HCT116 (cell line): ENCODE data around the gene IMPG1. TPM values are rescaled to one million over a fixed set of nuclear protein-coding genes. Genes with fewer than 3 reads are reported as not detected.

Source experiments
- ATAC-seq: fragments of 200-7000 bp; cut with Tn5 transposase; 2 replicates; pipeline ENCODE4 v1.9.1; 2020; ENCODE audit warnings: mild to moderate bottlenecking, moderate library complexity
- BruUV-seq: library from RNA; stranded (reverse); fragments of 400-500 nt; replicated peaks from 2 replicates; lab custom pipeline; 2021; lab: Mats Ljungman, UMichigan
- CTCF ChIA-PET: fragments of 300-600 bp; sonication (Branson Sonifier 250); formaldehyde crosslinking; loops from one replicate; lab custom pipeline; 2021; ENCODE audit warnings: antibody characterized with exemption; lab: Charles Lee
- POLR2A ChIA-PET: fragments of 300-600, 350-600 bp; sonication (Branson Sonifier 250); formaldehyde crosslinking; loops from one replicate; lab custom pipeline; 2021; ENCODE audit warnings: antibody characterized with exemption; lab: Charles Lee
- RAD21 ChIA-PET, 2 experiments: fragments of 300-600 bp; sonication (Branson Sonifier 250); formaldehyde crosslinking; loops; one replicate each; lab custom pipeline; 2023; ENCODE audit warnings: low total read pairs in 2 of 2; ENCODE audit not compliant: uncharacterized antibody in 2 of 2, unreplicated experiment in 2 of 2, low non-redundant PET in 1 of 2; lab: Charles Lee
- DNase-seq: peaks from one replicate; pipeline ENCODE4 v3.0.0-alpha.2; 2010; ENCODE audit warnings: low read depth, low spot score
- H2AFZ ChIP-seq: fragments of 200-600 bp; shearing (Covaris generic), sonication (generic); 2 replicates; pipeline ENCODE4 v1.6.1; 2017; ENCODE audit warnings: low read depth, mixed run types, mixed read lengths, antibody characterized with exemption, low read length; ENCODE audit not compliant: poor library complexity, severe bottlenecking
- H3K27ac ChIP-seq: 2 replicates; pipeline ENCODE4 v1.5.1; 2012; ENCODE audit warnings: low read depth, low read length
- H3K27me3 ChIP-seq: fragments of 200-600 bp; sonication (generic); 2 replicates; pipeline ENCODE4 v1.6.1; 2016; ENCODE audit warnings: mixed run types, low read length, mixed read lengths; ENCODE audit not compliant: insufficient read depth
- H3K36me3 ChIP-seq, 2 experiments: fragments of 200-500 bp in 1 of 2; fragments of 200-600 bp in 1 of 2; sonication (Bioruptor generic) in 1 of 2; sonication (generic) in 1 of 2; 2 replicates each; pipeline versions ENCODE4 v1.5.1 to v1.6.1; 2014 to 2016; ENCODE audit warnings: low read length in 2 of 2, inconsistent platforms in 1 of 2, mixed read lengths in 1 of 2, mixed run types in 1 of 2; ENCODE audit not compliant: insufficient read depth in 2 of 2, control insufficient read depth in 1 of 2
- H3K4me1 ChIP-seq, 2 experiments: fragments of 200-600 bp in 1 of 2; sonication (generic) in 1 of 2; 2 replicates each; pipeline versions ENCODE4 v1.5.1 to v1.6.1; 2012 to 2017; ENCODE audit warnings: low read length in 2 of 2, inconsistent platforms in 1 of 2, mild to moderate bottlenecking in 1 of 2, mixed read lengths in 1 of 2, mixed run types in 1 of 2, moderate library complexity in 1 of 2; ENCODE audit not compliant: insufficient read depth in 2 of 2, control insufficient read depth in 1 of 2
- H3K4me2 ChIP-seq: fragments of 200-600 bp; sonication (generic); 2 replicates; pipeline ENCODE4 v1.6.1; 2017; ENCODE audit warnings: mixed run types, low read length, mixed read lengths
- H3K4me3 ChIP-seq, 2 experiments: fragments of 200-600 bp in 1 of 2; sonication (generic) in 1 of 2; replicated peaks in 1 of 2; 2 replicates each; pipeline ENCODE4 v1.5.1; 2011 to 2016; ENCODE audit warnings: low read length in 2 of 2, control low read depth in 1 of 2, low read depth in 1 of 2, mild to moderate bottlenecking in 1 of 2, mixed read lengths in 1 of 2, mixed run types in 1 of 2
- H3K79me2 ChIP-seq: fragments of 200-600 bp; sonication (generic); 2 replicates; pipeline ENCODE4 v1.6.1; 2017; ENCODE audit warnings: mild to moderate bottlenecking, mixed run types, low read length, moderate library complexity, mixed read lengths; ENCODE audit not compliant: insufficient read depth
- H3K9ac ChIP-seq: fragments of 200-600 bp; sonication (generic); 2 replicates; pipeline ENCODE4 v1.6.1; 2016; ENCODE audit warnings: low read length, mixed read lengths
- H3K9me2 ChIP-seq: fragments of 200-600 bp; sonication (generic), shearing (Covaris generic); 2 replicates; pipeline ENCODE4 v1.6.1; 2017; ENCODE audit warnings: mixed run types, mild to moderate bottlenecking, moderate library complexity; ENCODE audit not compliant: insufficient read depth
- H3K9me3 ChIP-seq, 2 experiments: fragments of 200-500 bp in 1 of 2; fragments of 200-600 bp in 1 of 2; sonication (Bioruptor generic) in 1 of 2; sonication (generic) in 1 of 2; 2 replicates each; pipeline ENCODE4 v1.6.1; 2014 to 2017; ENCODE audit warnings: low read length in 2 of 2, mixed read lengths in 2 of 2, inconsistent platforms in 1 of 2, low read depth in 1 of 2, mild to moderate bottlenecking in 1 of 2, mixed run types in 1 of 2, moderate library complexity in 1 of 2; ENCODE audit not compliant: control insufficient read depth in 1 of 2, insufficient read depth in 1 of 2
- H4K20me1 ChIP-seq: fragments of 200-600 bp; sonication (generic), shearing (Covaris generic); 2 replicates; pipeline ENCODE4 v1.6.1; 2017; ENCODE audit warnings: mixed run types, mild to moderate bottlenecking, moderate library complexity; ENCODE audit not compliant: insufficient read depth
- CEBPB ChIP-seq: IDR thresholded peaks from 2 replicates; pipeline ENCODE4 v1.6.1; 2012; ENCODE audit warnings: low read depth
- EGR1 ChIP-seq: IDR thresholded peaks from 2 replicates; pipeline ENCODE4 v1.6.1; 2012; ENCODE audit warnings: low read depth
- FOSL1 ChIP-seq: IDR thresholded peaks from 2 replicates; pipeline ENCODE4 v1.6.1; 2012; ENCODE audit warnings: low read depth
- MAX ChIP-seq: IDR thresholded peaks from 2 replicates; pipeline ENCODE4 v1.6.1; 2012
- POLR2AphosphoS5 ChIP-seq: IDR thresholded peaks from 2 replicates; pipeline ENCODE4 v1.6.1; 2011; ENCODE audit warnings: mild to moderate bottlenecking, low read depth, low read length, moderate library complexity
- SP1 ChIP-seq: IDR thresholded peaks from 2 replicates; pipeline ENCODE4 v1.6.1; 2012; ENCODE audit warnings: low read depth
- TCF7L2 ChIP-seq: IDR thresholded peaks from 2 replicates; pipeline ENCODE4 v1.7.0; 2011; ENCODE audit warnings: borderline replicate concordance, inconsistent platforms; ENCODE audit not compliant: insufficient read depth, insufficient read length; ENCODE audit errors: extremely low read depth
- YY1 ChIP-seq: IDR thresholded peaks from 2 replicates; pipeline ENCODE4 v1.6.1; 2011; ENCODE audit warnings: low read length, low read depth, moderate library complexity, mild to moderate bottlenecking; ENCODE audit not compliant: insufficient replicate concordance; ENCODE audit errors: extremely low read depth
- ZFX ChIP-seq: fragments of 450-650 bp; IDR thresholded peaks from 2 replicates; pipeline ENCODE4 v1.6.1; 2017
- intact Hi-C: fragments of 100-400 bp; cut with micrococcal nuclease; formaldehyde crosslinking; loops from 2 replicates; pipeline ENCODE4 v1.10.0; 2022
- total RNA-seq: library from RNA; stranded (reverse); gene quantifications from one replicate; pipeline ENCODE4 v1.2.1, GENCODE V29; 2021; ENCODE audit not compliant: unreplicated experiment

The IMPG1 gene
- total RNA-seq, 1 experiment from 2014 or later: not detected

GRCh38 chr6:75943381-75943780 lies 129.1 kb downstream of the IMPG1 start:
- CTCF ChIA-PET: no interaction called here

GRCh38 chr6:75941509-75941908 lies 131.0 kb downstream of the IMPG1 start:
- Histone ChIP-seq H3K27ac (no peak overlapping the region), H3K9me3 (no peaks in the 10 kb centered on the region), H3K4me3 (no peak overlapping the region), H3K79me2 (no peaks in the 10 kb centered on the region), H3K4me1 (no peaks in the 10 kb centered on the region), H3K9ac (no peak overlapping the region), H3K9me2 (no peaks in the 10 kb centered on the region), H3K27me3 (no peaks in the 10 kb centered on the region), H2AFZ (no peak overlapping the region), H3K4me2 (no peak overlapping the region), H4K20me1 (no peaks in the 10 kb centered on the region), H3K36me3 (no peaks in the 10 kb centered on the region)
- BruUV-seq: no TSS peak
- TF ChIP-seq SP1: no peak
- intact Hi-C loops: no loop called here
- no peak for DNase-seq
- ChIA-PET RAD21 (no interaction called here), POLR2A (no interaction called here), CTCF (no interaction called here)
- no peak for ATAC-seq

More at GRCh38 chr6:75943381-75943780, 129.1 kb downstream of the IMPG1 start:
- ChIA-PET RAD21 (no interaction called here), POLR2A (no interaction called here)
- no peaks in the 10 kb centered on the region for H3K36me3 ChIP-seq
- H3K9me3 ChIP-seq: no peaks in the 10 kb centered on the region
- no peak overlapping the region for H3K4me3 ChIP-seq
- TF ChIP-seq TCF7L2 (no peak), YY1 (no peak), ZFX (no peak), POLR2AphosphoS5 (no peak), FOSL1 (no peak), MAX (no peak), EGR1 (no peak), CEBPB (no peak)
- ATAC-seq (no peak), DNase-seq (no peak)
- no peaks in the 10 kb centered on the region for H3K4me1 ChIP-seq
- no peak overlapping the region for H3K9ac ChIP-seq
- no peaks in the 10 kb centered on the region for H4K20me1 ChIP-seq
- H3K27me3 ChIP-seq: no peaks in the 10 kb centered on the region
- H3K4me2 ChIP-seq: no peak overlapping the region
- no TSS peak for BruUV-seq
- no peak overlapping the region for H3K27ac ChIP-seq
- H2AFZ ChIP-seq: no peak overlapping the region
- H3K79me2 ChIP-seq: no peaks in the 10 kb centered on the region
- intact Hi-C loops: no loop called here
- H3K9me2 ChIP-seq: no peaks in the 10 kb centered on the region
